GM21529 (cell line): ENCODE data around the gene TBC1D4.

ENCODE experiments used
- ATAC-seq: cut with Tn5 transposase; IDR thresholded peaks from one replicate; pipeline ENCODE4 v1.9.1; 2021; ENCODE audit not compliant: unreplicated experiment

The TBC1D4 gene

GRCh38 chr13:75482070-75482819 lies at the start of gene TBC1D4:
Gene TBC1D4, minus strand, starts transcription at chr13:75482169. Its CDS starts 402 bp downstream, at chr13:75481767.
- ATAC-seq: peak; percentile 70

GRCh38 chr13:75530549-75530961 lies 48.6 kb upstream of the TBC1D4 start:
- no peak for ATAC-seq

GRCh38 chr13:75521956-75522355 lies 40.0 kb upstream of the TBC1D4 start:
- no peak for ATAC-seq

- ATAC-seq: no peak
Observed at GRCh38 chr13:75518439-75519088, 36.6 kb upstream of the TBC1D4 start.

GRCh38 chr13:75514080-75514995 lies 32.4 kb upstream of the TBC1D4 start:
- ATAC-seq: no peak

- no peak for ATAC-seq
Observed at GRCh38 chr13:75513271-75513670, 31.3 kb upstream of the TBC1D4 start.

- ATAC-seq: peak; percentile 92
Observed at GRCh38 chr13:75512253-75512652, 30.3 kb upstream of the TBC1D4 start.

- no peak for ATAC-seq
Observed at GRCh38 chr13:75511051-75511625, 29.2 kb upstream of the TBC1D4 start.

GRCh38 chr13:75508002-75508548 lies 26.1 kb upstream of the TBC1D4 start:
- no peak for ATAC-seq

GRCh38 chr13:75507027-75508001 lies 25.3 kb upstream of the TBC1D4 start:
- no peak for ATAC-seq

GRCh38 chr13:75506018-75506417 lies 24.0 kb upstream of the TBC1D4 start:
- ATAC-seq: no peak

GRCh38 chr13:75505327-75505726 lies 23.4 kb upstream of the TBC1D4 start:
- no peak for ATAC-seq

- no peak for ATAC-seq
Observed at GRCh38 chr13:75495938-75496337, 14.0 kb upstream of the TBC1D4 start.

GRCh38 chr13:75494491-75494890 lies 12.5 kb upstream of the TBC1D4 start:
- no peak for ATAC-seq

- no peak for ATAC-seq
Observed at GRCh38 chr13:75493156-75493555, 11.2 kb upstream of the TBC1D4 start.

- no peak for ATAC-seq
Observed at GRCh38 chr13:75492389-75492788, 10.4 kb upstream of the TBC1D4 start.

- no peak for ATAC-seq
Observed at GRCh38 chr13:75491376-75491775, 9.4 kb upstream of the TBC1D4 start.

GRCh38 chr13:75489502-75490263 lies 7.7 kb upstream of the TBC1D4 start:
- peak; percentile 87 for ATAC-seq
